Activated CD8-positive, alpha-beta memory T cell treated with anti-CD3 and anti-CD28 coated beads for 24 hours (primary cell): Measurements from ENCODE around the gene PLK1.

Experiments used
- DNase-seq: peaks from one replicate; pipeline ENCODE4 v3.0.0-alpha.2; 2020

Gene PLK1

DNA sequence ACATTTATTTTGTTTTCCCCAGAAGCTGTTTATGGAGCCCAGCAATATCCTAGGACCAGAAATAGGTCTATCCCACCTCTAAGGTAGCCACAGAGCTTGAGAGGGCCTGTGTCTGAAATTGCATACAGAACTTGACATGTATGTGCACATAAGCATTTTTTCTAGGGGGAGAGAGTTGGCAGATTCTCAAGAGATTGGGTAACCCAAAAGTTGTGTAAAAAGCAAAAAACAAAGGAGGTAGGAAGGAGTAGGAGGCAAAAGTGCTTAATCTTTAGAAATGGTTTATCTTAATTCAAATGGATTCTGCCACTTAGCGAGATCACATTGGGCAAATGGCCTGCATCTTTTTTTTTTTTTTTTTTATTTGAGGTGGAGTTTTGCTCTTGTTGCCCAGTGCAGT is 3.5 kb downstream of the PLK1 start:
- DNase-seq: no peak

DNA sequence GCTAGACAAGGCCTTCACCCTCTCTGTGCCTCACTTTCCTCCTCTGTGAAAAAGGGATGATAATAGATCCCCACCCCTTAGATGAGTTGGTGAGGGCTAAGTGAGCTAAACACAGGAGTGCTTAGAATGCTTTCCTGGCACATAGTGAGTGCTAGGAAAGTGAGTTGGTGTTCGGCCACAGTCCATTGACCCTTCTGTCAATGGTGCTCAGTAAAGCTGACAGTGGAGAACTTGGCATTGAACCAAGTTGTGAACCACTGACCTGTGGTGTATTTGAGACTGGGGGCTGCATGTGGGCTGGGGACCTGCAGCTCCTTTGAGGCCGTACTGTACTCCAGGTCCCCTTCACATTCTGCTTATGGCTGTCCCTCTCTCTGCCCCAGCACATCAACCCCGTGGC is 4.8 kb downstream of the PLK1 start:
- no peak for DNase-seq

DNA sequence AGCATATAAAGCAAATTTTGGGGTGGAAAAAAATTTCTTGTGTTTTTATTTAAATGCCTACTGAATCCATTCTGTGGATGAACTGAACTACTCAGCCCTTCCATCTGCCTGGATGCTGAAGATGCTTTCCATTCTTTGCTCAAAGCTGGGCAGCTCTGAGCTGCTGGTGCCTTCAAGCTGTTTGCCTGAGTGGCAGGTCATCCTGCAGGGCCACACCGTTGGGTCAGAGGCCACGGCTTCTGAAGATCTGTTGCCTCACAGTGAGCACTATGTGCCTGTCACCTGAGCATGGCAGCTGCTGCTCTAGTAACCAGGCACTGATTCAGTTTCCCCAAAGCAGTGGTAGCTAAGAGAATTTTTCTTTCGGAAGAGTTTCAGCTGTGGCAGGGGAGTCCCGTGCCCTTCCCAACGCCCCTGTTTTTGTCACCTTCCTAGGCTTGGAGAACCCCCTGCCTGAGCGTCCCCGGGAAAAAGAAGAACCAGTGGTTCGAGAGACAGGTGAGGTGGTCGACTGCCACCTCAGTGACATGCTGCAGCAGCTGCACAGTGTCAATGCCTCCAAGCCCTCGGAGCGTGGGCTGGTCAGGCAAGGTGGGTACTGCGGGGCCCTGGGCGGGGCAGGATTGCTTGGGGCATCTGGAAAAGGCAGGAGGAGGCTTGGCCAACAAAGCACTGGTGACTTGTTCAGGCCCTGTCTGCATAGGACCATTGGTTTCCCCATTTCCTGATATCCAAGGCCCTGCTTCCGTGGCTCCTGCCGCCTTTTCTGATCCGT is 8.5 kb downstream of the PLK1 start:
- no peak for DNase-seq

DNA sequence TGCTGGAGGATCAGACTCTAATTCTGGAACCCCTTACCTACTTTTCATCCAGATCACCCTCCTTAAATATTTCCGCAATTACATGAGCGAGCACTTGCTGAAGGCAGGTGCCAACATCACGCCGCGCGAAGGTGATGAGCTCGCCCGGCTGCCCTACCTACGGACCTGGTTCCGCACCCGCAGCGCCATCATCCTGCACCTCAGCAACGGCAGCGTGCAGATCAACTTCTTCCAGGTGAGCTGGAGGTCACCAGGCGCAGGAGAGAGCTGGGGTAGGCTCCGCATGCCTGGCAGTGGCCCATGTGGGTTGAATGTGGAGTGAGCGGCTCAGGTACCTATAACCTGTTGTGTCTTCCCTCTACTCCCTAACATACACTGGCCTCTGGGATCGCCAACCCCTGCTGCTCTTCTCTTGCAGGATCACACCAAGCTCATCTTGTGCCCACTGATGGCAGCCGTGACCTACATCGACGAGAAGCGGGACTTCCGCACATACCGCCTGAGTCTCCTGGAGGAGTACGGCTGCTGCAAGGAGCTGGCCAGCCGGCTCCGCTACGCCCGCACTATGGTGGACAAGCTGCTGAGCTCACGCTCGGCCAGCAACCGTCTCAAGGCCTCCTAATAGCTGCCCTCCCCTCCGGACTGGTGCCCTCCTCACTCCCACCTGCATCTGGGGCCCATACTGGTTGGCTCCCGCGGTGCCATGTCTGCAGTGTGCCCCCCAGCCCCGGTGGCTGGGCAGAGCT is 10.9 kb downstream of the PLK1 start:
- no peak for DNase-seq

DNA sequence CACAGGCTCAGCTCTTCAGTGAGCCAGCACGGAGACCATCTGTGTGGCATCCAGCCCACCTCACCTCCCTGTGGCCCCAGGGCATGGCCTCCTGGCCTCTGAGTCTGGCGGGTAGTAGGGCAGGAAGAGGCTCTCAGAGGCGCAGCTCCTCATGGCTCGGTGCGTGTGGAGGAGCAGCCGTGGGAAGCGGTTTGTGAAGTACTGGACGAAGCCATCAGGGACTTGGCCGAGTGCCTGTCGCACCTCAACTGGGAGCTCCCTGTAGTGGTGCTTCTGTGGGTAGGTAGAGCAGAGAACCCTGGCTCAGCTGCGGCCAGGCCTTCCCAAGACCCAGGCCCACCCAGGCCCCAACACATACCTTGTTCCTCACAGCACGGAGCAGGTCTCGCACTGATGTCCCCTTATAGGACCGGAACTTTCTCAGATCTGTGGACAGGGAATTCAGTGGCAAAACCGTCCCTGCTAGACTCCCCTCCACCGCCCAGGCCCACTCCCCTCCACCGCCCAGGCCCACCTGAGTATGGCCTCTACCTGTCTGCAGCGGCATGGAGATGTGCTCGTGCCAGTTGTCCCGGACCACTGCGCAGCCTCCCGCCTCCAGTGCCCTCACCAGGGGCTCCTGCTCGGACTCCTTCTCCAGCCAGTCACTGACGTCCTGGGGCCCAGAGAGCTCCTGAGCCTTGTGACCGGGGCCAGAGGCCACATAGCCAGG is 12.2 kb downstream of the PLK1 start:
- DNase-seq: no peak

DNA sequence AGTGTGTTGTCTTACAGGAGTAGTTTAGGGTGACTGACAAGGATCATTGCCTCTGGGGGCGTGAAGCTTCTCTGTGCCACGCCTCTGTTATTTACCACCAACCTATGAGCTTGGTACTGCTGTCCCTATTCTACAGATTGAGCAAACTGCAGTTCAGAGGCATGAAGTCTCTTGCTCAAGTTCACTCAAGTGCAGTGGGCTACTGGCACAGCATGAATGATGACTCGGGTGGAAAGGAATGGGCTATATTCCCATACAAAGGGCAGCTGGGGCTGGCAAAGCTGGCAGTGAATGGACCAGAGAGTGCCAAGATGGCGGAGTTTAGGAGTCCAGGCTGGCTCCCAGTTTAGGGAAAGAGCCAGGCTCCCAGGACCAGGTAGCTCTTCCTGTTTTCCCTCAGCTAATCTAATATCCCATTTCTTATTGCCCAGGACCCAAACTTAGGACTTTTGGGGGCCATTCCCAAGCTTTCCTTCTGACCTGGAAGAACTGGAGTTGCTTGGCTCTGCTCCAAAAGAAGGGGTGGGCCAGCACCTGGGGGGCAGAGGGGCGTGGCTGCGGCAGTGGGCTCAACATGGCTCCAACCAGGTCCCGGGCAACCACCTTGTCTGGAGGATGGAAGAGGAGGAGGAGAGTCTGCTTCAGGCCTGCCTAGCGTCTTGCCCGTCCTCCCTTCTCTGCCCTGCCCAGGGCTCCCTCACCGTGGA is 12.9 kb downstream of the PLK1 start:
- DNase-seq: no peak

DNA sequence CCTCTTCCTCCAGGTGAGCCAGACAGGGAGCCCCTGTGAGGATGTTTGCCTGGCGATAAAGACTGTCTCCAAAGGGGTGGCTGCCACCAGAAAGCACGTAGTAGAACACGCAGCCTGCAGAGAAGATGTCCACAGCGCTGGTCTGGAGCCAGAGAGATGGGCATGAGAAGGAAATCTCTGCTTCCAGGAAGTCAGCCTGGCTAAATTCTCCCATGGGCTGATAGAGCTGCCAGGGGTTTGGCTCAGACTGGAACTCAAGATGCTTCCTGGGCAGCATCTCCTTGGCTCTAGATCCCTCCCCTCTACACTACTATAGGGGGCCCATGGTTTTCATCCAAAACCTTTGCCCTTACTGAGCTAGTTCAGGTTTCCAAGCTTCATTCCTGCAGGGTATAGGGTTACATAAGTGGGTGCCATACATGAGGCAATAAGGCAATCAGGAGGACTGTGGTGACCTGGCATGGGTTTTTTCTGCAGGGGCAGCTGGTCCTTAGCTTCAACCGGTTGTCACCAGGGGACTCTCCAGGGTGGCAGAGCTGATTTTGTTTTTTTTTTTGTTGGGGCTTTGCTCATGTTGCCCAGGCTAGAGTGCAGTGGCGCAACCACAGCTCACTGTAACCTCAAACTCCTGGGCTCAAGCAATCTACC is 13.6 kb downstream of the PLK1 start:
- DNase-seq: no peak

DNA sequence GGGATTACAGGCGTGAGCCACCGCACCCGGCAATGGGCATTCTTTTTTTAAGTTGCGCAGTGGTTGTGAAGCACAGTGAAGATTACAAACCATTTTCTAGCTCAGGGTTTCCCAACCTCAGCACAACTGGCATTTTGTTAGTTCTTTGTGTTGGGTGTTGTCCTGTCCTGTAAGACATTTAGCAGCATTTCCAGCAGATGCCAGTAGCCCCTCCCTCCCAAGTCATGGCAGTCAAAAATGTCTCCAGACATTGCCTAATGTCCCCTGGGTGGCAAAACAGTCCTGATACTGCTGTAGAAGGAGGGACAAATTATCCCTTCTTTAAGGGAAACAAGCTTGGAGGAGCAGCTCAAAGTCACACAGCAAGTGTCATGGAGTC is 15.6 kb downstream of the PLK1 start:
- DNase-seq: no peak

DNA sequence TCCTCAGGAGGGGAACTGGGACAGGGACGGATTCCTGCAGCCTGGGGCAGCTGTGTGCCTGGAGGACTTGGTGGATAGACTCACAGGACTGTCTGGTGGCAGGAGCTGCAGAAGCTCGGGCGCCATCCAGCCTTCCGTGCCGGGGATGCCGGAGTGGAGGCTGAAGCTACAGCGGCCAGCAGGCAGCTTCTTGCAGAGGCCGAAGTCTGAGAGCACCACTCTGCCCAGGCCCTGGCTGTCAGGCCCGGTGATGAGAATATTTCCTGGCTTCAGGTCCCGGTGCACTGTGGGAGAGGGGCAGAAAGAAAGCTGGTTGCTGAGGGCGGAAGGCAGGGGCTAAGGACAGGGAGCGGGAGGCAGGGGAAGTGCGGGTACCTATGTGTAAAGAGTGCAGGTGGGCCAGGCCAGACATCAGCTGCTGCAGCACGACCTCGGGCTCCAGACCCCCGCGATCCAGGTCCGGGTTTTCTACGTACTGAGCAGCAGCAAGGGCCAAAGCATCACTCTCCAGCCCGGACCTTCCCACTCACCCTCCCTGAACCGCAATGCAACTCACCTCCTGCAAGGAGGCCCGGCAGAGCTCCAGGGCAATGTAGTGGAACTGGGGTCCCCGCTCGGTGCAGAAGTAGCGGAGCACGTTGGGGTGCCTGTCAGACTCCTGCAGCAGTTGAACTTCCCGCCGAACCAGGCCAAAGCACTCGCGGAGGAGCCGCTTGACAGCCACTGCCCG is 16.1 kb downstream of the PLK1 start:
- DNase-seq: no peak

DNA sequence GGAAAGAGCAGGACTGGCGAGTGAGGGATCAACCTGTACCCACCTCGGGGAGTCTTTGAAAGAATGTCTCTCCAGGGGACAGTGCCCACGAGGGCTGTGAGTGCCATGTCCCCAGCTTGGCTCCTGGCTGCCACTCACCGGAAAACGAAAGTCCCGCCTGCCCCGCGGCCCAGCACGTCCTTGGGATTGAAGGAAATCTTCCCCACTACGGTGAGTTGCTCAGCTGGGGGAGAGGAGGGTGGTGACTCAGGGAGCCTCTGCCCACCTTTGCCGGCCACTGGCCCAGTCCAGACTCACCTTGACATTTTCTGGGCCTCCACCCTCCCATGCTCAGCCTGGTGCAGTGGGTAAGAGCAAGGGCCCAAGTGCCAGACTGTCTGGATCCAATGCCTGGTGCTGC is 17.1 kb downstream of the PLK1 start:
- no peak for DNase-seq

DNA sequence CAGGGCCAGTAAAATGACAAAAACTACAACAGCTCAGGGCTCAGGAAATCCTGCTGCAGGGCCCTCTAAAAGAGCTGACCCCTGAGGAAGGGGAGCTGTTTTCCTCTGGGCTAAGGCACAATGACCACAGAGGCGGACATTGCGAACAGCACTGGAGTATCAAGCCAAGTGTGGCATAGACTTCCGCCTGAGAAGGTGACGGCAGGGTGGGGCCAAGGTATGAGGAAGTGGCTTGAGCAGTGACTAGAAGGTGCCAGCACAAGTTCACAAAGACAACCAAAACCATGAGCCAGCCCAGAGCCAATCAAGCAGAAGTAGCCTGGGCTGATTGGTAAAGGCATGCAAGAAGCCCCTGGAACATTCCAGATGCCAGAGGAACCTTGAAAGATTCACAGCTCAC is 20.4 kb downstream of the PLK1 start:
- DNase-seq: no peak

DNA sequence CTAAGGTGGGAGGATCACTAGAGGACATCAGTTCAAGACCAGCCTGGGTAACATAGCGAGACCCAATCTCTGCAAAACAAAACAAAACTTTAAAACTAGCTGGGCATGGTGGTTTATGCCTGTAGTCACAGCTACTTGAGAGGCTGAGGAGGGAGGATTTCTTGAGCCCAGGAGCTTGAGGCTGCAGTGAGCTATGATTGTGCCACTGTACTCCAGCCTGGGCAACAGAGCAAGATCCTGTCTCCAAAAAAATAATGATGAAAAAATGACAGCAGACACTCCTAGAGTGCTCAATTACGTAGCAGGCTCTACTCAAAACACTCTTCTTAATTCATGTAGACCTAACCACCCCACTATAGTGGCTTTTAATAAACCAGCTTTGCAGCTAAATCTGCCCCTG is 21.4 kb downstream of the PLK1 start:
- no peak for DNase-seq

DNA sequence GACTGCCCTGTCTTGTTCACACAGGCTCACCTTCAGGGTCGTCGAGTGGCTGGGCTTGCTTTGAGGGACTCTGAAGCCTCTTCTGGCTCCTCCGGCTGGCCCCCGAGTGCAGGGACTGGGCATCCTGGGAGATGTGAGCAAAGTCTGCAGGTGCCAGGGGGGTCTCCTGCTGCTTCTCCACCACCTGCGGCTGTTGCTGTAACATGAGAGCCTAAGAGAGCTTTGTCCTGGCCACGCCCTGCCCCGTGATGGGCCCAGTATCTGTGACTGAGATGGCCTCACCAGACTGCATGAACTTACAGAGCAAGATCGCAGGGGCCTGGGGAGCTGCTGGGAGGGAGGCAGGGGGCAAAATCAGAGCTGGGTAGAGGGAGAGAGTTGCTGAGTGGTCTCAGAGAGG is 21.8 kb downstream of the PLK1 start:
- DNase-seq: no peak

DNA sequence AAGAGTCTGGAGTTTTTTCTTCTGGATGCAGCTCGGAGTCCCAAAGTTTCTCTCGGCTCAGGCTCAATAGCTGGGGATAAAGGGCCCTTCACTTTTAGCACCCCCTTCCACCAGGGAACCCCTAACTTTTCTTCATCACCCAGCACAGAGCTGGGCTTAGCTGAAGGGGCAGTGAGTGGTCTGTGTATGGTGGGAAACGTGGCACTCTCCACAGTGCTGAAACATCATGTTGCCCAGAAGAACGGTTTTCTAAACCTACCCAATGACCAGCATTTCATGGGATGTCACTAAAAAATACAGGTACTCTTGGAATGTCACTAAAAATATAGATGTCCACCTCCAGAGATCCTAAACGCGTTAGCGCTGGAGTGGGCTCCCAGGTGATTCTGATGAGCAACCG is 22.4 kb downstream of the PLK1 start:
- DNase-seq: no peak

DNA sequence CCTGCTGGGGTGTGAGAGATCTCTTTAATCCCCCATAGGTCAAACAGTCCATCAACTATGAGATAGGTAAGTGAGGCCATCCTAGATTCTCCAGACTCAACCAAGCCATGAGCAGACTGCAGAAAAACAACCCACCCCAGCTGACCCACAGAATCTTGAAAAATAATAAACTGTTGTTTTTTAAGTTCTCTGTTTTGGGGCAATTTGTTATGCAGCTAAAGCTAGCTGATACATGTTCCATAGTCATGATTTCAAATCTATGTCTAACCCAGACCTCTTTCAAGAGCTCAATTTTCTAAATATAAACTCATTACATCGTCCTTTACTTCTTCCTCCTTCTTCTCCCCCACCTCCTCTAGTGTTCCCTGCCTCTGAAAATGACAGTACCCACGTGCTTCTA is 24.3 kb downstream of the PLK1 start:
- no peak for DNase-seq

DNA sequence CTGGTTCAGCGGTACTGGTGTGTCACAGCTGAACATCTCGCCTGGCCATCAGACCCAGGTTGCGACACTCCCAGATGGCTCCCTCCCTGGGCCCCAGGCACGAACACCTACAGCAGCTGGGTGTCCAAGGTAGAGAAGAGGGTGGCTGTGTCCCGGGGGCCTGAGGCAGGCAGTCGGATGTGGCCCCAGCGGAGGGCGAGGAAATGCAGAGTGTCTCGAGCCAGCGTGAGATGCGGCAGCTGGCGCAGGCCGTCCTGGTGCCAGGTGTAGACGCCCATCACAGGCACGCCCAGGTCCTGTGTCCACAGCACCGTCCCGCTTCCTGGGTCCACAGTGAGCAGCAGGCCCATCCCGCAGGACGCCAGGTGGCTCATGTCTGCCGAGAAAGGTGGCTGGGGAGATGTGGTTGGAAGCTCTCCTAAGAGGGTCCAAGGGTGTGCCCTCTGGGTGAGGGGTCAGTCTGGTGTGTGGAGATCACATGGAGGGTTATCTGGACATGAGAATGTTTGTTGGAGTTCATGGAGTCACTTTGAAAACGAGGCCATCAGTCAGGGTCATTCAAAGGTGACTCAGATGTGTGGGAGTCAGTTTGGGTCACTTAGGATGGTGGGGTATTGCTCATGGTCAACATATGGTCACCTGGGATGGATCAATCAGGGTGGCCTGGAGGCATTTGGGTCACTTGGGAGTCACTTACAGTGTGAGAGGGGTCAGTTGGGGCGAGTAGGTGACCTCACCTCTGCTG is 26.3 kb downstream of the PLK1 start:
- no peak for DNase-seq

DNA sequence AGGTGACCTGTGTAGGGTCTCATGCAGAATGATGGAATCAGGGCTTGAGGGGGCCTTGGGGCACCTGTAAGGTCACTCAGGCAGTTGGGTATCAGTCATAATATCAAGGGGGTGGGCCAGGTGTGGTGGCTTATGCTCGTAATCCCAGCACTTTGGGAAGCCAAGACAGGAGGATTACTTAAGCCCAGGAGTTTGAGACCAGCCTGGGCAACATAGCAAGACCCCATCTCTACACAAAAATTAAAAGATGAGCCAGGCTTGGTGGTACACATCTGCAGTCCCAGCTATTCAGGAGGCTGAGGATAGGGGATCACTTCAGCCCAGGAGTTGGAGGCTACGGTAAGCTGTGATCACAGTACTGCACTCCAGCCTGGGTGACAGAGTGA is 26.8 kb downstream of the PLK1 start:
- no peak for DNase-seq

DNA sequence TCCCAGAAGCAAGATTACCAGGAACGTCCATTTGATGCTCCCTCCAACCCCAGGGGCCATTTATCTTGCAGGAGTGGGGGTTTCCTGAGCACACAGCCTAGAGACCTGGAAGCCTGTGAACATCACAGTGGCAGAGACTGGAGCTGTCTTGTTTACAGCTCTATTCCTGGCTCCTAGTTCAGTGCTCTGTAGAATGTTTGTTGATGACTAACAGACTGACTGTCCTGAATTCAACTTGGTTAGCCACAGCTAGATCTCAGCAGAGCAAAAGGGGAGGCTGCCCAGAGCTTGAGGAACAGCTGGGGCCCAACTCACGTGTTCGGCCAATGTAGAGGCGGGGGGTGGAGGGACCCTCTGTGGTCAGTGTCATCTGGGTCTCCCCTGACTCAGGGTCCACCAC is 27.8 kb downstream of the PLK1 start:
- DNase-seq: no peak

DNA sequence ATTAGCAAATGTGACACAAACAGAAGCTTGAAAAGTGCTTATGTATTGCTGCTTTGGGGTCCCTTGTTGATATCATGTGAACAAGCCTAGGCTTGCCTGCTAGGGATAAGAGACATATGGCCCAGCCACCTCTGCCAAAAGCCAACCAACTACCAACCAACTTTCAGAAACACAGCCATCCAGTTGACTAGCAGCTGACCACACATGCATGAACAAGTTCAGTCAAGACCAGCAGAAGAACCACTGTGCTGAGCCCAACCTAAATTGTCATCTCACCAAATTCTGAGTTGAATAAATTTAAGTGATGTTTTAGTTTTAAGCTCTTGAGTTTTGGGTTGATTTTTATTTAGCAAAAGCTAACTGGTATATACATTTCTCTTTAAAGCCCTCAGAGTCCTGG is 30.8 kb downstream of the PLK1 start:
- DNase-seq: no peak

DNA sequence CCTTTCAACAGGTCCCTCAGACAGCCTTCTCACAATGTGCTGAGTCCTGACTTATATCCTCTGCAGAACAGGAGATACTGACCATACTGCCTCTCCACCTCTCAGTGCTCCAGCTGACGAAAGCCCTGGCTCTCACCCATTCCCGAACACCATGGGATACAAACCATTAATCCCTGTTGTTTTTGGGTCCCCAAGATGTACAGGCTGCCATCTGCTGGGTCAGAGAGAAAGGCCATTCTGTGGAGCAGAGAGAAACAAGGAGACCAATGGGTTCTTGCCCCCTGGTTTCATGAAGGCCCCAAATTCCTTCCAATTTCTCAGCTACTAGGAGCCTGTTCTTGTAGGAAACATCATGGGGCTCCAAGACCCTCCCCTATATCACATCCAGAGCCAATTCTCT is 31.3 kb downstream of the PLK1 start:
- no peak for DNase-seq

DNA sequence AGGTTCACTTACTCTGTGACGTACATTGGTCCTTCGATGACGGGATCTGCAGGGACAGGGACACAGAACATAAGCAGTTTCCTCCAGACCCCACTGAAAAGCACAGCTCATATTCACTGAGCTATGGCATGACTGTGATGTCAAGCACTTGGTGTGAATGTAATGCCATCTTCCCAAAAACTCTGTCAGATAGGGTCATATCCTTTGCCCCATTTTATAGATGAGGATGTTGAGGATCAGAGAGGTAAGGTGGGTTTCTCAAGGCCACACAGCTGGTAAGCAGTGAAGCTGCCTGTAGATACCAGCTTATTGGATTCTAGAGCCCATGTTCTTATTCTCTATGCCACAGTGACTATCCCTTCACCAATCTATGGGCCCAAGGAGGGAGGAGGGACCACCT is 31.8 kb downstream of the PLK1 start:
- DNase-seq: no peak

DNA sequence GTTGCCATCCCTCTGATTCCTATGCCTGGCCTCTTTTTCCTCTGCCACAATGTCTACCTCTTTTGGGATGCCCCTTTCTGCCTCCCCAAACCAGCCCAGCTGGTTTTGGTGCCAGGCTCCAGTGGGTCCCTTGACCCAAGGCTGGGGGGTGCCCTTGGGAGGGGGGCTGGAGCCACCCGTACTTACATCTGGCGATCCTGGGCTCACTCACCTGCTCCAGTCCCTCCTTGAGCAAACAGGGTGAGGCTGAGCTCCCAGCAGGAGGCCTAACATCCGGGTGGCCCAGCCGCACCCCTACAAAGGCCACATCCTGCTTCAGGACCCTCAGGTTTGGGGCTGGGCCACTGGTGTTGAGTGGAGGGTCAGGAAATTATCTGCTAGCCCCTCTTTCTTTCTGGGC is 33.1 kb downstream of the PLK1 start:
- DNase-seq: no peak
